Body of pancreas (tissue), 4 donors: ENCODE results near the gene EREG.

Experiments used
- CTCF ChIP-seq, 7 experiments: fragments of 450-650 bp in 4 of 7; fragments of 200-600 bp in 3 of 7; sonication (generic) in 3 of 7; IDR thresholded peaks; one replicate each; pipeline ENCODE4 v1.5.1; 2016 to 2019; ENCODE audit warnings: antibody characterized with exemption in 7 of 7
- POLR2A ChIP-seq, 3 donors: fragments of 450-650 bp; IDR thresholded peaks; one replicate each; pipeline ENCODE4 v1.6.1; 2016; ENCODE audit warnings: antibody characterized with exemption in 3 of 3, mild to moderate bottlenecking in 2 of 3

- TF ChIP-seq CTCF (IDR thresholded peaks at IDR 0.05) (no peak), POLR2A (IDR thresholded peaks at IDR 0.05) (no peak)
Observed at GRCh38 chr4:74410272-74410671, 45.3 kb downstream of the EREG start.
